ENCODE data around the gene EEF1B2. TPM values are rescaled to one million over a fixed set of nuclear protein-coding genes. Genes with fewer than 3 reads are reported as not detected.
"Not testable (repeated sequence)": the region's sequence is repeated elsewhere in the genome, so short reads cannot be mapped to it uniquely, and the experiment has no call there.

EEF1B2 gene
- total and polyA plus RNA-seq, 3 donors from 2014 or later, result 144 to 448 (median 285) TPM

GRCh38 chr2:206154197-206154596 lies 5.5 kb upstream of the EEF1B2 start:
- Histone ChIP-seq H3K27me3 (no peaks in the 10 kb centered on the region), H3K4me3 (no peak overlapping the region), H3K4me1 (no peaks in the 10 kb centered on the region), H3K9me3 (no peaks in the 10 kb centered on the region), H3K27ac (no peak overlapping the region), H3K36me3 (ENCODE audit: low read depth, missing control alignments) (no peaks in the 10 kb centered on the region)
- intact Hi-C loops (cut with DNase I; ENCODE audit: low total_unique reads), result no loop called here
- DNase-seq, result no peak
- TF ChIP-seq CTCF (IDR thresholded peaks at IDR 0.05), result peak in 1 of 3 experiments; percentile 8
- TF ChIP-seq POLR2A (IDR thresholded peaks at IDR 0.05), result no peak
- WGBS, 2 donors, result 87 to 90% methylated on average over 3 of the region's 3 CpGs

DNA sequence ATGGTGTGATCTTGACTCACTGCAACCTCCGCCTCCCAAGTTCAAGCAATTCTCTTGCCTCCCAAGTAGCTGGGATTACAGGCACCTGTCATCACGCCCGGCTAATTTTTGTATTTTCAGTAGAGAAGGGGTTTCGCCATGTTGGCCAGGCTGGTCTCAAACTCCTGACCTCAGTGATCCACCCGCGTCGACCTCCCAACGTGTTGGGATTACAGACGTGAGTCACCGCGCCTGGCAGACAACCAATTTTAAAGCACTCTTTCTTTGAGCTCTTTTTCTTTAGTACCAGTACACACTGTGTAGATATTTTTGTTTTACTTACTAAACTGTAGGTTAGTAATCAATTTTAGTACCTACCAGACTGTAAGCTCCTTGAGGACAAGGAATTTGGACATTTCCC lies 2.7 kb upstream of the EEF1B2 start:
- intact Hi-C loops (cut with DNase I; ENCODE audit: low total_unique reads); DNase-seq; H3K27me3 ChIP-seq; H3K4me1 ChIP-seq; H3K9me3 ChIP-seq; H3K4me3 ChIP-seq; H3K36me3 ChIP-seq (ENCODE audit: low read depth, missing control alignments); H3K27ac ChIP-seq: not testable (repeated sequence)
- WGBS, 2 donors, result 72 to 83% methylated on average over 11 of the region's 11 CpGs

DNA sequence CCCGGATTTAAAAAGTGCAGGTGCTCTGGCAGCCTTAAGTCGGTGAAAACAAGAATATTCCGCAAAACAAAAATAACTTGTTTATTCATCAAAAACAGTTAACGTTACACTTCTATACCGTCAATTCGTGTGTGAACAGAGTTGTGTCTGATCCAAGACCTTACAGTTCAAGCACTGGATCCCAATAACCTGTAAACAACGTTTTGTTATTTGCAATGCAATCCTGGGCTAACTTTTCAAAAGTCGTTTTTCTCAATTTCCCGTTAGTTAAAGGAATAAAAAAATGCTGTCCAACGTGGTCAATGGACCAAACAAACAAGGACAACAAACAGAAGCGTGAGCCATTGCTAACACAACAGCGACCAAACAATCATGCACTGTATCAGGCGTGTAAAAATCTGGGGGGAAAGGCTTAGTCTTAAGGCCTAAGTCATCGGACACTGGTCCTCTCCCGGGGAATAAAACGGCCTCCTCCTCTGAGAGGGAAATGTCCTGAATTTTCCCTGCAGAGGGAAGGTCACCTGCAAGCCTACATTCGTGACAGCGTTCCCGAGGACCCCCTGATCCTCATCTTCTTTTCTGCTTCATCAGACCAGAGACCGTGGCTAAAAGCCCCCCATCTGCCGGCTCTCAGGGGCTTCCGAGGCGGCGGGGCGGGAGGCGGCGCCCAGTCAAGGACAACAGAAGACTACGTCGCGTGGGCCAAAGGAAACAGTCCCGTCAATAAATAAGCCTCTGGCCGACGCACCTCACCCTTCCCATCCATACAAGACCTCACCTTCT lies 941 bp upstream of the EEF1B2 start:
- no peak for DNase-seq
- 0 to 1% methylated on average over 33 of the region's 33 CpGs for WGBS, 2 donors
- Histone ChIP-seq H3K4me3 (peak overlapping the region; percentile 84 to 89), H3K27me3 (no peaks in the 10 kb centered on the region), H3K27ac (peak overlapping the region; percentile 89 to 92), H3K4me1 (peaks cover 8% of the 10 kb centered on the region), H3K36me3 (ENCODE audit: low read depth, missing control alignments) (no peaks in the 10 kb centered on the region), H3K9me3 (no peaks in the 10 kb centered on the region)
- intact Hi-C loops (cut with DNase I; ENCODE audit: low total_unique reads), result no loop called here
- TF ChIP-seq POLR2A (IDR thresholded peaks at IDR 0.05) (no peak), CTCF (IDR thresholded peaks at IDR 0.05) (peak in 1 of 3 experiments; percentile 24)

GRCh38 chr2:206160125-206160806 lies 571 bp downstream of the EEF1B2 start:
- no peaks in the 10 kb centered on the region for H3K9me3 ChIP-seq
- intact Hi-C loops (cut with DNase I; ENCODE audit: low total_unique reads), result no loop called here

More at GRCh38 chr2:206160125-206160806, 571 bp downstream of the EEF1B2 start:
- peak overlapping the region; percentile 89 to 92 for H3K27ac ChIP-seq
- no peaks in the 10 kb centered on the region for H3K36me3 ChIP-seq (ENCODE audit: low read depth, missing control alignments)
- no peaks in the 10 kb centered on the region for H3K27me3 ChIP-seq
- H3K4me1 ChIP-seq, result peaks cover 8% of the 10 kb centered on the region
- H3K4me3 ChIP-seq, result peak overlapping the region; percentile 84 to 89
- TF ChIP-seq CTCF (IDR thresholded peaks at IDR 0.05) (no peak), POLR2A (IDR thresholded peaks at IDR 0.05) (no peak)
- no peak for DNase-seq
- WGBS, 2 donors, result 3 to 4% methylated on average over 25 to 30 of the region's 30 CpGs
